GM19455 (cell line): ENCODE measurements around the gene XRRA1.
A peak's percentile ranks its signal among the peaks of the same experiment; 100 is the strongest.
"Not testable (repeated sequence)": the region's sequence is repeated elsewhere in the genome, so short reads cannot be mapped to it uniquely, and the experiment has no call there.

Source experiments
- ATAC-seq: cut with Tn5 transposase; IDR thresholded peaks from one replicate; pipeline ENCODE4 v1.9.1; 2021; ENCODE audit not compliant: unreplicated experiment

The XRRA1 gene

GRCh38 chr11:74948898-74949752 is at the start of gene XRRA1, which contains the start of gene SPCS2:
XRRA1 (minus strand) TSS chr11:74949091; CDS start chr11:74940878, 8,213 bp downstream.
SPCS2 (plus strand) TSS chr11:74949266; CDS start chr11:74949286, 20 bp downstream.
- ATAC-seq = peak; percentile 89

- no peak for ATAC-seq
These were observed 44.0 kb upstream of the XRRA1 start for GRCh38 chr11:74992852-74993251.

DNA sequence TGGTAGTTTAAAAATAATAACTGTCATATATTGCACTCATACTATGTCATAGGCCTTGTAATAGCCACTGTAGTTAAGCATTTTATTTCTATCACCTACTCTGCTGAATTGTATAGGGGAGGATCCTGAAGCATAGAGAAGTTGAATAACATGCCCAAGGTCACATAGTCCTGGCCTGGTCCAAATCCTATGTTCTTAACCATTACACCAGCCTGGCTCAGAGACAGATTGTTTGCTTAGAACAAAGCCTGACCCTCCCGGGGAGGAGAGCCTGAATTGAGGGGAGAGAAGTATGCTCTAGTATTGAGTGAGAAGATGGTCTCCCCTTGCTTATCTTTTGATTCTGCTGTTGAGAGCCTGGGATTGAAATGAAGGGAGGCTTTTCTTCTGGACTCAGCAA is 42.0 kb upstream of the XRRA1 start:
- ATAC-seq = no peak

GRCh38 chr11:74990150-74990549 is 41.3 kb upstream of the XRRA1 start:
- not testable (repeated sequence) for ATAC-seq

DNA sequence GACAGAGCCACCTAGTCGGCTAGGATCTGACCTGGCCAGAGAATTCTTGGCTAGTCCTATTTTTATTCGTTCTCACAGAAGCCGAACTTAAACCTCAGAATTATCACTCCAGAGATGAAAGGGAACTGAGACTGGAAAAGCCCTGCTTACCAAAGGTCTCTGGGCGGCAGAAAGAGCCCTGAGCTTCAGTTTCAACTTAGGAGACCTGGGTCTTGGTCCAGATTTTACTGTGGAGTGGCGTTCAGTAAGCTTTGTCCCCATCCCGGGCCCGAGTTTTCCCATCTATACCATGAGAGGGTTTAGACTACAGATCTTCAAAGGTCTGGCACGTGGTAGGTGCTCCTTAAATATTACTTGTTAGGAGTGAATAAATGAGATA is 40.4 kb upstream of the XRRA1 start:
- no peak for ATAC-seq

GRCh38 chr11:74988541-74989259 is 39.8 kb upstream of the XRRA1 start, which contains the start of gene NEU3:
NEU3 (plus strand) TSS chr11:74988933; CDS start chr11:74989061, 128 bp downstream.
- peak; percentile 80 for ATAC-seq

DNA sequence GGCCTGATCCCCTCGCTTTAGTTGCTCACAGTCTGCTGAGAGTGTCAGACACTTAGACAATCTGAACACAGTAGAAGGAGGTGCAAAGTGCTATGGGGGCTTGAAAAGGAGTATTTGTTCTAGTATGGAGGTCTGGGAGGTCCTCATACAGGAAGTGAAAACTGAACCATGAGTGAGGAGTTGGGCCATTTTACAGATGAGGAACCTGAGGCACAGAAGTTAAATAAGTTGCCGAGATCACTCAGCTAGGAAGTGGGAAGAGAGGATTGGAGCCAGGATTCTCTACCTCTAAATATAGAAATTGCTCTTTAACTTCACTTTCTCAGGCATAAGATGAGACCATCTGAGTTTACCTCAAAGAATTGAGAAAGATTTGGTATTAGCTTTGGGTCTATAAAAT is 35.8 kb upstream of the XRRA1 start:
- ATAC-seq = no peak

DNA sequence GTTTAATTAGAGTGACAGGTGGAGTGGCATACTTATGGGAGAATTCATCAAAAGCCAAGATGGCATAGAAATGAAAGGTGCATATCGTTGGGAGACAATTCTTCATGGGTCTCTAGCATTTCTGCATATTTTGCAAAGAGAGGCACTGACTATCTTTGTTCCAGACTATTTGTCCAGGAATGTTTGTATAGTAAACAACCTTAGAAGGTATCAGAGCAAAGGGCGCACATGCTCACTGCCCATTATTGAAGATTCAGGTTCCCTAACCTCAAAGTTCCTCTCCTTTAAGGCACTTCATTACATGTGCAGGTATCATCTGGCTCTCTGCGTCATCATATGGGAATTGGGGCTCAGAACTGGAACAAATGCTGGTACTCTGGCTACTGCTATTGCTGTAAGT is 35.2 kb upstream of the XRRA1 start:
- no peak for ATAC-seq

DNA sequence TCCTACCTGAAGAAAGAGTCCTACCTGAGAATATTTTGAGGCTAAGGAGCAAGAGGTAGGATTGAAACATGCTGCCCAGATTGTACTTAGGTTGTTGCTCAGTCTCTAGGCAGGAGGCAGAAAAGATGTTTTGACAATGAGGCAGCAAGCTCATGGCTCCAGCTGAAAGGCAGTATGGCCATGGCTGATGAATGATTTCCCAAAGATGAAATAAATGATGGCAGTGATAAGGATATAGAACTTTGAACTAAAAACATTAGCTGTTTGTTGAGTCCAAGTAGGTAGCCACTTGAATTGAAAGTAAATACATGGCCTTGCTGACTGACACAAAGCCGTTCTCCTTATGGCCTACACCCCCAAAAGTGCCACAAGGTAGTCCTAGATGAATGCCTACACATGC is 33.0 kb upstream of the XRRA1 start:
- ATAC-seq = no peak

DNA sequence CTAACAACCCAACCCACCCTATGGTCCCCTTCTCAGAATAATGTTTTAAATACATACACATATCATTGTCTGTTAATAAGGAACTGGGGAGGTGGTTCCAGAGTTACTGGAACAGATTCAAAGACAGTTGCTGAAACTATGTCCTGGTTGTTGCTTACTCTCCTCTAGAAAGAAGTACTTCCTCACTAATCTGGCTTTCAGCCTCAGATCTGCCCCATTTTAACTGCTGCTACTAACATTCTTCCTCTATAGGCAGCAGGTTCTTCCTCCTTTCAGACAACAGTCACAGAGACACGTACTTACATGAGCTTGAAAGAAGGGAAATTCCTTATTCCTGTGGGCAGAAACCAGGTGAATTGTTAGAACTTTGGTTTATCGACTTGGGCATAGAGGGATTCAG is 31.7 kb upstream of the XRRA1 start:
- ATAC-seq = no peak

DNA sequence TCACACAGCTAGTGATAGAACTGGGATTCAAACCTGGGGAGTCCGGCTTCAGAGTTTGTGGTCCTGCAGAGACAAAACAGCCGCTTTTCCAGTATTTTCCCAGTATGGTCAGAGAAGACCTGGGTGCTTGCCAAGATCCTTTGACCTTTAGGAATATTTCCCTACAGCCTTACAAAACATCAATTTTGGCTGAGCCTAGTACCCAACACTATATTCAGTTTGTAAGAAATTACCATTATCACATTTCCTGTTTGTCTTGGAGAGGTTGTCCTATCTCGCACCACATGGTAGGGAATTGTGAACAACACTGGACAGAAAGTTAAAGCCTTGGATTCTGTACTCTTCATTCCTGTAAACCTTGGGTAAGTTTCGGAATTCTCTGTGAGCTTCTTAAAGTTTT is 29.1 kb upstream of the XRRA1 start:
- no peak for ATAC-seq

DNA sequence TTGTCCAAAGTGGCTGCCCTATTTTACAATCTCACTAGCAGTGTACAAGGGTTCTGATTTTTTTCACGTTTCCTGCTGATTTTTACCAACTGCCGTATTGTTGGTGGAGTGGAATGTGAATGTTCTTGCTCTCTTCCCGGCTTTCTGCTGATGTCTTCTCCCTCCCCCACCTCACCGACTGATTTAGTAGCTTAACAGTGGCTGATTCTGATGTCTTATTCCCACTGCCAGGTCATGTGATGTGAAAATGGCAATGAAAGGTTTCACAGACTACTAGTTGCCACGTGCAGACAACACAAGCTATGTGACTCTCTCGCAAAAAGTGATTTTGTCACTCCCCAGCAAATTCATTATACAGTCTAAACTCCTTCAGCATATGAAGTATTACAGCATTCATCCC is 22.5 kb upstream of the XRRA1 start:
- ATAC-seq = no peak

DNA sequence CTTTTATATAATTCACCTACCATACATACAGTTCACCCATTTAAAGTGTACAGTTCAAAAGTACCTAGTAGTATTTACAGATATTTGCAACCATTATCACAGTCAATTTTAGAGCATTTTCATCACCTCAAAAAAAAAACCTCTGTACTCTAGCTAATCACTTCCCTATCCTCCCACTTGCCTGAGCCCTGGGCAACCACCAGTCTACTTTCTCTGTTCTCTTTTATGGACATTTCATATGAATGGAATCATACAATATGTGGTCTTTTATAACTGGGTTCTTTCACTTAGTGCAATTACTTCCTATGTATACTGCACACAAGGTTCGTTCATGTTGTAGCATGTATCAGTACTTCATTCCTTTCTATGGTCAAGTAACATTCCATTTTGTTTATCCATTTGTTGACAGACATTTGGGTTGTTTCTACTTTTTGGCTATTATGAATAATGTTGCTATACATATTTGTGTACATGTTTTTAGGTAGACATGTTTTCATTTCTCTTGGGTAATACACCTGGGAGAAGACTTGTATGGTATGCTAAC is 22.0 kb upstream of the XRRA1 start:
- no peak for ATAC-seq

DNA sequence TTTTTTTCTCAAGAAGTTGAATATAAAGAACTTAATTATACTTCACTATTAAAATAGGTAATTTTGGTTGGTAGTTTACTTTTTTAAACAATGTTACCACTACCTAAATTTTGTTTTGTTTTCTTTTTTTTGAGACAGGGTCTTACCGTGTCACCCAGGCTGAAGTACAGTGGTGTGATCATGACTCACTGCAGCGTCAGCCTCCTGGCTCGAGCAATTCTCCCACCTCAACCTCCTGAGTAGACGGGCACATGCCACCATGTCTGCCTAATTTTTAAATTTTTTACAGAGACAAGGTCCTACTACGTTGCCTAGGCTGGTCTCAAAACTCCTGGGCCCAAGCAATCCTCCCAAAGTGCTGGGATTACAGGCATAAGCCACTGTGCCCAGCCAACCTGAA is 17.8 kb upstream of the XRRA1 start:
- ATAC-seq = no peak

GRCh38 chr11:74960128-74960527 is 11.2 kb upstream of the XRRA1 start:
- not testable (repeated sequence) for ATAC-seq

DNA sequence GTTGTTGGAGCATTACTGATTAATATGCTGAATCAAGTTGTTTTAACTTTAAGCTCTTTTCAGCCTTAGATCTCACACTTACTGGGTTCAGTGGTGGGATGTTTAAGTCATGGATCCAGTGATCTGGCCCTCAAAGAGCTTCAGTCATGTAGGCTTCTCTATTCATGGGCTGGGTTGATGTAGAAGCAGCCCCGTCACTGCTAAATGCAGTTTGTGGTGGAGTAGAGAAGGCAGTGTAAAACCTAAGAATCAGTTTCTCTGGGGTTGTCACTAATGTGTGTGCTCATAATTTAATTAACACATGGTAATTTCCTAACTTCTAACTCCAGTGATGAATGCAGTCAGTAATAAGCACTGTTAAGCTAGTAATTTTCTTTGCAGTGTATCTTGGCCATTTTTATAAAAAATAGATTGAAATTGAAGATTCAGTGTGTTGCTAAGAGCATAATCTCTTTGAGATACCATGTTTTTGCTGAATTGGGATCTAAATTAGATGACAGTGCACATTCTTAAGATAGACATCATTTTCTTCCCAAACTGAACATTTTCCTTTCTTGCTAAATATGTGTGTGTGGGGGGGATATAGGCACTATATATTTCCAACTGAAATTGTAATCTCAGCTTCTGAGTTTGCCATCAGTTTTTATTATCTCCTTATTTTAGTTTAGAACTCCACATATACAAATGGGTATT is 9.2 kb upstream of the XRRA1 start:
- no peak for ATAC-seq

- ATAC-seq = no peak
These were observed 7.6 kb upstream of the XRRA1 start for GRCh38 chr11:74956397-74957015.

- ATAC-seq = no peak
These were observed 5.3 kb upstream of the XRRA1 start for GRCh38 chr11:74954199-74954598.

GRCh38 chr11:74953451-74953850 is 4.6 kb upstream of the XRRA1 start:
- ATAC-seq = no peak

DNA sequence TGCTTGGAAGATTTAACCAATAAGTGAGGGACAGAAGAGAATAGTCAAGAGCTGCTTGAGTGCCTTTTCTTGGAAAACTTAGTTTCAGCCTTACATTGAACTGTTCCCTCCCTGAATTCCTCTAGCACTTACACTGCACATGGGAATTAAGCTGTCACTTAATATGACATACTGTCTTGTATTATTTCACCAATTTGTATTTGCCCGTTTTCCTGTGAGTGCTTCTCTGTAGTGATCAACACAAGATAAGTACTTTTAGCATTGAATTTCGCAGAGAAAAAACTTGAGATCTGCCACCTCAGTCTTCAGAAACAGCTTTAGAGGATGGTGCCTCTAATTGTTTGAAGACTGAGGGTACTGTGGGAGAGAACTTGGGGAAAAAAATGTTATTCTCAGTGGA is 3.9 kb upstream of the XRRA1 start:
- ATAC-seq = no peak

- no peak for ATAC-seq
These were observed 2.3 kb upstream of the XRRA1 start for GRCh38 chr11:74951226-74951625.
